PC-3 (cell line): ENCODE data around the gene LRRFIP1. TPM values are rescaled to one million over a fixed set of nuclear protein-coding genes. Genes with fewer than 3 reads are reported as not detected.
A peak's percentile ranks its signal among the peaks of the same experiment; 100 is the strongest.

Experiments
- ATAC-seq: fragments of 200-7000 bp; cut with Tn5 transposase; 2 replicates; pipeline ENCODE4 v1.9.1; 2020; ENCODE audit warnings: mild to moderate bottlenecking, moderate library complexity
- BruUV-seq: library from RNA; stranded (reverse); fragments of 400-500 nt; replicated peaks from 2 replicates; lab custom pipeline; 2021; lab: Mats Ljungman, UMichigan
- CTCF ChIA-PET: fragments of 300-600 bp; sonication (Branson Sonifier 250); formaldehyde crosslinking; loops from one replicate; lab custom pipeline; 2022; ENCODE audit warnings: antibody characterized with exemption; lab: Charles Lee
- POLR2A ChIA-PET: fragments of 300-600 bp; sonication (Branson Sonifier 250); formaldehyde crosslinking; loops from one replicate; lab custom pipeline; 2022; ENCODE audit warnings: antibody characterized with exemption; ENCODE audit not compliant: unreplicated experiment; lab: Charles Lee
- DNase-seq: peaks from one replicate; pipeline ENCODE4 v3.0.0-alpha.2; 2015
- H2AFZ ChIP-seq: fragments of 300-600 bp; sonication (generic); 2 replicates; pipeline ENCODE4 v1.6.0; 2016; ENCODE audit warnings: antibody characterized with exemption, low read length
- H3F3A ChIP-seq: fragments of 300-600 bp; sonication (generic); one replicate; pipeline ENCODE4 v1.6.0; 2017; ENCODE audit warnings: antibody characterized with exemption, low read length, control low read depth, mild to moderate bottlenecking; ENCODE audit not compliant: unreplicated experiment
- H3K27ac ChIP-seq: fragments of 300-600 bp; sonication (generic); 2 replicates; pipeline ENCODE4 v1.5.1; 2016; ENCODE audit warnings: mild to moderate bottlenecking, low read length
- H3K27me3 ChIP-seq: fragments of 300-600 bp; sonication (generic); 2 replicates; pipeline ENCODE4 v1.6.1; 2016; ENCODE audit warnings: low read length, mixed read lengths
- H3K36me3 ChIP-seq: fragments of 300-600 bp; sonication (generic); 2 replicates; pipeline ENCODE4 v1.6.1; 2016; ENCODE audit warnings: low read depth, mixed run types, low read length, mixed read lengths
- H3K4me1 ChIP-seq: fragments of 300-600 bp; sonication (generic); 2 replicates; pipeline ENCODE4 v1.5.1; 2016; ENCODE audit warnings: low read length; ENCODE audit not compliant: insufficient read depth
- H3K4me2 ChIP-seq: fragments of 300-600 bp; sonication (generic); 2 replicates; pipeline ENCODE4 v1.6.0; 2016; ENCODE audit warnings: low read length
- H3K4me3 ChIP-seq: fragments of 300-600 bp; sonication (generic); 2 replicates; pipeline ENCODE4 v1.5.1; 2016; ENCODE audit warnings: mild to moderate bottlenecking, low read length, mixed read lengths
- H3K79me2 ChIP-seq: fragments of 300-600 bp; sonication (generic); 2 replicates; pipeline ENCODE4 v1.6.1; 2017; ENCODE audit warnings: low read length, mixed read lengths
- H3K9ac ChIP-seq: fragments of 300-600 bp; sonication (generic); 2 replicates; pipeline ENCODE4 v1.6.0; 2016; ENCODE audit warnings: mild to moderate bottlenecking, low read length
- H3K9me2 ChIP-seq: fragments of 300-600 bp; sonication (generic); replicated peaks from 2 replicates; pipeline ENCODE4 v1.6.1; 2016; ENCODE audit warnings: mixed run types, low read length, mixed read lengths
- H3K9me3 ChIP-seq: fragments of 300-600 bp; sonication (generic); 2 replicates; pipeline ENCODE4 v1.6.1; 2016; ENCODE audit warnings: low read length, mixed read lengths
- H4K20me1 ChIP-seq: fragments of 300-600 bp; sonication (generic); 2 replicates; pipeline ENCODE4 v1.6.1; 2016; ENCODE audit warnings: low read length, mixed read lengths
- EZH2 ChIP-seq: fragments of 300-600 bp; sonication (generic); IDR thresholded peaks from one replicate; pipeline ENCODE4 v1.6.1; 2017; ENCODE audit warnings: antibody characterized with exemption, mild to moderate bottlenecking, low read length; ENCODE audit not compliant: unreplicated experiment
- EZH2phosphoT487 ChIP-seq: fragments of 300-600 bp; sonication (generic); IDR thresholded peaks from 2 replicates; pipeline ENCODE4 v1.6.1; 2018; ENCODE audit warnings: mild to moderate bottlenecking, antibody characterized with exemption, low read length, borderline replicate concordance
- intact Hi-C: fragments of 100-400 bp; cut with micrococcal nuclease; formaldehyde crosslinking; loops from 2 replicates; pipeline ENCODE4 v1.9.0; 2023
- total RNA-seq: library from RNA; depleted of rRNA; stranded (reverse); fragments of >200 nt; gene quantifications from 2 replicates; pipeline ENCODE4 v1.2.3, GENCODE V29; 2014
- TF ChIP-seq, protein P1 (sequence below): fragments of 300-600 bp; sonication (generic); conservative IDR thresholded peaks from 2 replicates; pipeline ENCODE4 v1.5.1; 2017; ENCODE audit warnings: antibody characterized with exemption, low read depth, mild to moderate bottlenecking, low read length

LRRFIP1 gene
- total RNA-seq, 1 experiment from 2014 or later: 87.8 TPM

GRCh38 chr2:237628247-237629187 is 1.1 kb downstream of the LRRFIP1 start:
- peaks cover 10% of the 10 kb centered on the region; the same call in 1 of the 2 replicates for H3K4me1 ChIP-seq
- no peaks in the 10 kb centered on the region for H3K9me2 ChIP-seq
- intact Hi-C loops: no loop called here

DNA sequence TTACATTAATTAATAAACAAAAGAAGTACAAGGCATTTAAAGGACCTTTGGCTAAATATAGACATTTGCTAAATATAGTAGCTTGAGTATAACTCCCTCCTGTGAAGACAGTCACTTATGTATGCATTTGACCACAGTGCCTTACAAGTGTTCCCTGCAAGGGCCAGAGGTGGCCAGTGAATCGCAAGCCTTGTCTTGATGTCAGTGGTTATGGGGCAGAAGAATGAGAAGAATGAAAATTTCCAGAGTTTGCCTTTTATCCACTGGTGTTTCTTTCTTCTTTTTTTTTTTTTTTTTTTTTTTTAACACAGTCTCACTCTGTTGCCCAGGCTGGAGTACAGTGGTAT is 1.8 kb downstream of the LRRFIP1 start:
- DNase-seq: no peak
- H3K79me2 ChIP-seq: peaks cover 12% of the 10 kb centered on the region
- no peaks in the 10 kb centered on the region for H3K9me2 ChIP-seq
- H3K4me2 ChIP-seq: peak overlapping the region; percentile 94
- no peak overlapping the region for H3K27ac ChIP-seq
- no peaks in the 10 kb centered on the region for H3K9me3 ChIP-seq
- TF ChIP-seq EZH2: no peak
- POLR2A ChIA-PET: no interaction called here
- intact Hi-C loops: no loop called here
- H3F3A ChIP-seq: no peaks in the 10 kb centered on the region
- no peaks in the 10 kb centered on the region for H3K27me3 ChIP-seq
- H3K4me3 ChIP-seq: no peak overlapping the region
- BruUV-seq: no TSS peak
- H3K4me1 ChIP-seq: peaks cover 10% of the 10 kb centered on the region; the same call in 1 of the 2 replicates
- H4K20me1 ChIP-seq: no peaks in the 10 kb centered on the region
- H2AFZ ChIP-seq: no peak overlapping the region
- H3K36me3 ChIP-seq: no peaks in the 10 kb centered on the region
- no peak overlapping the region for H3K9ac ChIP-seq
- ATAC-seq: no peak
- CTCF ChIA-PET: no interaction called here

More at GRCh38 chr2:237628247-237629187, 1.1 kb downstream of the LRRFIP1 start:
- H2AFZ ChIP-seq: peak overlapping the region; percentile 79
- peaks cover 12% of the 10 kb centered on the region for H3K79me2 ChIP-seq
- peak overlapping the region; percentile 94 for H3K4me2 ChIP-seq
- no peak for DNase-seq
- BruUV-seq: TSS peak; percentile 51
- ChIA-PET CTCF (no interaction called here), POLR2A (no interaction called here)
- no peaks in the 10 kb centered on the region for H3F3A ChIP-seq
- no peaks in the 10 kb centered on the region for H3K27me3 ChIP-seq
- H3K36me3 ChIP-seq: no peaks in the 10 kb centered on the region
- peak overlapping the region; percentile 84 for H3K4me3 ChIP-seq
- H3K9ac ChIP-seq: peak overlapping the region; percentile 48
- no peak overlapping the region for H3K27ac ChIP-seq
- no peak for TF ChIP-seq EZH2
- TF ChIP-seq, protein P1, sequence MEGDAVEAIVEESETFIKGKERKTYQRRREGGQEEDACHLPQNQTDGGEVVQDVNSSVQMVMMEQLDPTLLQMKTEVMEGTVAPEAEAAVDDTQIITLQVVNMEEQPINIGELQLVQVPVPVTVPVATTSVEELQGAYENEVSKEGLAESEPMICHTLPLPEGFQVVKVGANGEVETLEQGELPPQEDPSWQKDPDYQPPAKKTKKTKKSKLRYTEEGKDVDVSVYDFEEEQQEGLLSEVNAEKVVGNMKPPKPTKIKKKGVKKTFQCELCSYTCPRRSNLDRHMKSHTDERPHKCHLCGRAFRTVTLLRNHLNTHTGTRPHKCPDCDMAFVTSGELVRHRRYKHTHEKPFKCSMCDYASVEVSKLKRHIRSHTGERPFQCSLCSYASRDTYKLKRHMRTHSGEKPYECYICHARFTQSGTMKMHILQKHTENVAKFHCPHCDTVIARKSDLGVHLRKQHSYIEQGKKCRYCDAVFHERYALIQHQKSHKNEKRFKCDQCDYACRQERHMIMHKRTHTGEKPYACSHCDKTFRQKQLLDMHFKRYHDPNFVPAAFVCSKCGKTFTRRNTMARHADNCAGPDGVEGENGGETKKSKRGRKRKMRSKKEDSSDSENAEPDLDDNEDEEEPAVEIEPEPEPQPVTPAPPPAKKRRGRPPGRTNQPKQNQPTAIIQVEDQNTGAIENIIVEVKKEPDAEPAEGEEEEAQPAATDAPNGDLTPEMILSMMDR: no peak
- TF ChIP-seq EZH2phosphoT487: no peak
- no peak for ATAC-seq
- H3K9me3 ChIP-seq: no peaks in the 10 kb centered on the region
- no peaks in the 10 kb centered on the region for H4K20me1 ChIP-seq

DNA sequence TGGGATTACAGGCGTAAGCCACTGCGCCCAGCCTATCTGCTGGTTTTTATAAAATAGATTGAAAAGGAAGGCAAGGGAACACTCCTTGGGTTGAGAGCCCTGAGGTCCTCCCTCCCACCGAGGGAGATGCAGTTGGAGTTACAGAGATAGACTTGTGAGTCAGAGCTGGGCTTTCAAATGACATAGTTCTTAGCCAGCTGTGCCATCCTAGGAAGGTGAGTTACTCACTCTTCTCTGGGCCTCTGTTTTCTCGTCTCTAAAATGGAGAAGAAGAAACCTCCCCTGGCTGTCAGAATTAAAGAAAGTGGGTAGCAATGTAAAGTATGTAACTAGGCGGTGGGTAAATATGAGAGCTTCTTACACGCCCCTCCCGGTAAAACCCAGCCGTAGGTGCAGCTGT is 2.4 kb downstream of the LRRFIP1 start:
- CTCF ChIA-PET: no interaction called here
- ATAC-seq (no peak), DNase-seq (peak; percentile 52)
- Histone ChIP-seq H3F3A (no peaks in the 10 kb centered on the region), H2AFZ (no peak overlapping the region), H3K27me3 (no peaks in the 10 kb centered on the region), H3K9me2 (no peaks in the 10 kb centered on the region), H3K9ac (no peak overlapping the region), H3K79me2 (peaks cover 12% of the 10 kb centered on the region), H3K36me3 (no peaks in the 10 kb centered on the region), H3K27ac (no peak overlapping the region), H4K20me1 (no peaks in the 10 kb centered on the region), H3K4me1 (peaks cover 10% of the 10 kb centered on the region; the same call in 1 of the 2 replicates), H3K4me2 (no peak overlapping the region), H3K4me3 (no peak overlapping the region), H3K9me3 (no peaks in the 10 kb centered on the region)
- no TSS peak for BruUV-seq
- intact Hi-C loops: no loop called here
- POLR2A ChIA-PET: no interaction called here
- TF ChIP-seq EZH2phosphoT487: no peak
- TF ChIP-seq, protein P1: no peak
- TF ChIP-seq EZH2: no peak
